Neural cell (in vitro differentiated cells): ENCODE measurements around the gene HPGD. TPM values are rescaled to one million over a fixed set of nuclear protein-coding genes. Genes with fewer than 3 reads are reported as not detected.

Experiments used
- H2AFZ ChIP-seq: fragments of 200-600, 300-800 bp; sonication (generic), shearing (Covaris generic); 2 replicates; pipeline ENCODE4 v1.6.0; 2014; ENCODE audit warnings: low read depth, mild to moderate bottlenecking, antibody characterized with exemption, low read length, moderate library complexity
- H3F3A ChIP-seq: fragments of 200-600 bp; shearing (Covaris generic); 2 replicates; pipeline ENCODE4 v1.6.1; 2016; ENCODE audit warnings: mild to moderate bottlenecking, moderate library complexity, mixed read lengths, antibody characterized with exemption, low read length; ENCODE audit not compliant: insufficient read depth, poor library complexity, severe bottlenecking
- H3K27ac ChIP-seq: fragments of 200-600, 300-800 bp; sonication (generic), shearing (Covaris generic); 2 replicates; pipeline ENCODE4 v1.5.1; 2014; ENCODE audit warnings: mild to moderate bottlenecking, low read length, moderate library complexity
- H3K27me3 ChIP-seq: fragments of 300-800, 200-600 bp; sonication (generic), shearing (Covaris generic); 2 replicates; pipeline ENCODE4 v1.6.0; 2014; ENCODE audit warnings: mild to moderate bottlenecking, low read depth, low read length, moderate library complexity; ENCODE audit not compliant: insufficient read depth
- H3K36me3 ChIP-seq: fragments of 300-800, 200-600 bp; sonication (generic), shearing (Covaris generic); 2 replicates; pipeline ENCODE4 v1.5.1; 2014; ENCODE audit warnings: mild to moderate bottlenecking, antibody characterized with exemption, low read length, moderate library complexity; ENCODE audit not compliant: insufficient read depth
- H3K4me2 ChIP-seq: fragments of 300-800, 200-600 bp; sonication (generic), shearing (Covaris generic); 2 replicates; pipeline ENCODE4 v1.6.0; 2014; ENCODE audit warnings: mild to moderate bottlenecking, low read length
- H3K4me3 ChIP-seq: fragments of 300-800, 200-600 bp; sonication (generic), shearing (Covaris generic); 2 replicates; pipeline ENCODE4 v1.5.1; 2014; ENCODE audit warnings: mild to moderate bottlenecking, low read length, moderate library complexity
- H3K79me2 ChIP-seq: fragments of 200-600 bp; shearing (Covaris generic); replicated peaks from 2 replicates; pipeline ENCODE4 v1.6.0; 2014; ENCODE audit warnings: mild to moderate bottlenecking, low read length, moderate library complexity; ENCODE audit not compliant: insufficient read depth
- H3K9ac ChIP-seq: fragments of 300-800, 200-600 bp; sonication (generic), shearing (Covaris generic); 2 replicates; pipeline ENCODE4 v1.6.1; 2016; ENCODE audit warnings: mild to moderate bottlenecking, low read length, mixed read lengths
- H3K9me2 ChIP-seq: fragments of 200-600 bp; shearing (Covaris generic); 2 replicates; pipeline ENCODE4 v1.6.1; 2016; ENCODE audit warnings: mild to moderate bottlenecking, low read length, mixed read lengths; ENCODE audit not compliant: insufficient read depth
- H3K9me3 ChIP-seq: fragments of 200-600, 300-800 bp; sonication (generic), shearing (Covaris generic); 2 replicates; pipeline ENCODE4 v1.6.1; 2016; ENCODE audit warnings: mild to moderate bottlenecking, mixed run types, low read length, moderate library complexity, mixed read lengths
- H4K20me1 ChIP-seq: fragments of 200-600 bp; shearing (Covaris generic); 2 replicates; pipeline ENCODE4 v1.6.1; 2016; ENCODE audit warnings: mild to moderate bottlenecking, mixed run types; ENCODE audit not compliant: insufficient read depth
- CTCF ChIP-seq: fragments of 450-650 bp; IDR thresholded peaks from 2 replicates; pipeline ENCODE4 v1.5.1; 2014; ENCODE audit warnings: antibody characterized with exemption, mild to moderate bottlenecking, moderate library complexity; ENCODE audit not compliant: poor library complexity, severe bottlenecking
- EP300 ChIP-seq: fragments of 450-650 bp; conservative IDR thresholded peaks from 2 replicates; pipeline ENCODE4 v1.6.1; 2014; ENCODE audit warnings: antibody characterized with exemption, mild to moderate bottlenecking, moderate library complexity; ENCODE audit not compliant: poor library complexity, severe bottlenecking
- EZH2 ChIP-seq: fragments of 200-600, 300-800 bp; shearing (Covaris generic), sonication (generic); IDR thresholded peaks from 2 replicates; pipeline ENCODE4 v1.6.1; 2014; ENCODE audit warnings: antibody characterized with exemption, low read length, borderline replicate concordance, mild to moderate bottlenecking; ENCODE audit not compliant: insufficient read depth, poor library complexity, severe bottlenecking
- MXI1 ChIP-seq: fragments of 450-650 bp; conservative IDR thresholded peaks from 2 replicates; pipeline ENCODE4 v1.6.1; 2014; ENCODE audit warnings: antibody characterized with exemption, mild to moderate bottlenecking; ENCODE audit not compliant: poor library complexity, severe bottlenecking
- POLR2AphosphoS5 ChIP-seq: IDR thresholded peaks from 2 replicates; pipeline ENCODE4 v1.6.1; 2012
- RAD21 ChIP-seq: fragments of 450-650 bp; conservative IDR thresholded peaks from 2 replicates; pipeline ENCODE4 v1.6.1; 2014; ENCODE audit warnings: antibody characterized with exemption, mild to moderate bottlenecking, moderate library complexity
- REST ChIP-seq: IDR thresholded peaks from 2 replicates; pipeline ENCODE4 v1.6.1; 2012; ENCODE audit warnings: borderline replicate concordance
- SMC3 ChIP-seq: fragments of 450-650 bp; conservative IDR thresholded peaks from 2 replicates; pipeline ENCODE4 v1.6.1; 2014; ENCODE audit warnings: antibody characterized with exemption, mild to moderate bottlenecking, moderate library complexity; ENCODE audit not compliant: poor library complexity
- TAF1 ChIP-seq: IDR thresholded peaks from 2 replicates; pipeline ENCODE4 v1.6.1; 2012; ENCODE audit warnings: low read depth
- polyA plus RNA-seq: library from polyadenylated mRNA; depleted of rRNA; stranded (reverse); fragments of >200 nt; gene quantifications from 2 replicates; pipeline ENCODE4 v1.2.3, GENCODE V29; 2014

HPGD gene
- polyA plus RNA-seq, 1 donor from 2014 or later, result 23.7 TPM

- H3K9ac ChIP-seq, result no peak overlapping the region
- no peaks in the 10 kb centered on the region for H3K27me3 ChIP-seq
- H3K9me3 ChIP-seq, result no peaks in the 10 kb centered on the region
- no peak overlapping the region for H3K27ac ChIP-seq
- H3K9me2 ChIP-seq, result no peaks in the 10 kb centered on the region
- no peaks in the 10 kb centered on the region for H3K36me3 ChIP-seq
- no peaks in the 10 kb centered on the region for H3F3A ChIP-seq
- H4K20me1 ChIP-seq, result no peaks in the 10 kb centered on the region
- H3K4me2 ChIP-seq, result no peak overlapping the region
- no peaks in the 10 kb centered on the region for H3K79me2 ChIP-seq
- TF ChIP-seq SMC3 (no peak), RAD21 (no peak), EP300 (no peak), CTCF (no peak), REST (no peak), EZH2 (no peak), MXI1 (no peak), TAF1 (no peak), POLR2AphosphoS5 (no peak)
- H2AFZ ChIP-seq, result no peak overlapping the region
- H3K4me3 ChIP-seq, result no peak overlapping the region
Measured at GRCh38 chr4:174538876-174539250, 16.6 kb upstream of the HPGD start.

GRCh38 chr4:174538123-174538875 lies 16.0 kb upstream of the HPGD start:
- Histone ChIP-seq H3K36me3 (no peaks in the 10 kb centered on the region), H3K9me3 (no peaks in the 10 kb centered on the region), H2AFZ (no peak overlapping the region), H3K27me3 (no peaks in the 10 kb centered on the region), H4K20me1 (no peaks in the 10 kb centered on the region), H3F3A (no peaks in the 10 kb centered on the region), H3K4me2 (no peak overlapping the region), H3K9ac (no peak overlapping the region), H3K79me2 (no peaks in the 10 kb centered on the region), H3K27ac (no peak overlapping the region), H3K9me2 (no peaks in the 10 kb centered on the region), H3K4me3 (no peak overlapping the region)
- no peak for TF ChIP-seq POLR2AphosphoS5
- no peak for TF ChIP-seq TAF1
- TF ChIP-seq SMC3, result no peak
- TF ChIP-seq MXI1, result no peak
- TF ChIP-seq CTCF, result no peak
- TF ChIP-seq EZH2, result no peak
- no peak for TF ChIP-seq RAD21
- TF ChIP-seq EP300, result no peak
- TF ChIP-seq REST, result no peak
